ENCODE data around the gene CDK8. TPM values are rescaled to one million over a fixed set of nuclear protein-coding genes. Genes with fewer than 3 reads are reported as not detected.

The CDK8 gene
- total and polyA plus RNA-seq, 2 experiments from 2014 or later = 16.1 to 27.0 TPM

DNA sequence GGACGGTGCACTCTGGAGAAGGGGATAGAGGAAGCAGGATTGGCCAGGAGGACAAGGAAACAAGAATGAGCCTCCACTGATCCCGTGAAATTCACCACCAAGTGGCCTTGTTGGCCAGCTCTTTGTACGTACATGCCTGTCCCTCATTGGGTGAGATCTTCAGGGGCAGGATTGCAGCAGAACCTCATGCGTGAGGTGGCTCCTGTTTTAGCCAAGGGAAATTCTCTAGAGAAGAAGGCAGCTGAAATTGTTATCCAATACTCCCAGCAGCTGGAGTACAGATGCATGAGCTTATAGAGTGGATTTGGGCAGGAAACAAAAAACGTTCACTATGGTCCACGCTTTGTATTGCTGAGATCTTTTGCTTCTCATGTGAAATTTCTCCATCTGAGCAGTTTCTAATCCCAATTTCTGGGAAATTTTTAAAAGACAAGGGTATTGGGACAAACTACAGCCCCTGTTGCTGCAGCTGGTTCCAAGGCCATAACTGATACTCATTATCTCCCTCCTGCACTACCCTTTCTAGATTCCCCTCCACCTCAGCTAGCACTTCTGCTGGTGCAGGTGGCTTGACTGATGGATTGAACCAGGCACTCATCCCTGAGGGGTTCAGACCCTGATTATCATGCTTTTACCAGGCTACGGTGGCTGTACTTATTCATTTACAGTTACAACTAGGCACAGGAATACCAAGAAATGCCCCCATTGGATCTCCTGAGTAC lies 27.9 kb upstream of the CDK8 start:
- no peaks in the 10 kb centered on the region for H3K36me3 ChIP-seq (replicated peaks; ENCODE audit: insufficient read depth, low read depth)
- no peak for DNase-seq (ENCODE audit: low spot score)
- no peaks in the 10 kb centered on the region for H3K9me3 ChIP-seq (ENCODE audit: low read depth)
- H3K4me1 ChIP-seq (ENCODE audit: insufficient read depth) = peaks cover 6% of the 10 kb centered on the region
- no peak overlapping the region for H3K27ac ChIP-seq
- no peak overlapping the region for H3K4me3 ChIP-seq
- no peaks in the 10 kb centered on the region for H3K9me2 ChIP-seq (replicated peaks; ENCODE audit: insufficient read depth)
- no peaks in the 10 kb centered on the region for H4K20me1 ChIP-seq (ENCODE audit: insufficient read depth, poor library complexity, severe bottlenecking)
- TF ChIP-seq, protein P1, sequence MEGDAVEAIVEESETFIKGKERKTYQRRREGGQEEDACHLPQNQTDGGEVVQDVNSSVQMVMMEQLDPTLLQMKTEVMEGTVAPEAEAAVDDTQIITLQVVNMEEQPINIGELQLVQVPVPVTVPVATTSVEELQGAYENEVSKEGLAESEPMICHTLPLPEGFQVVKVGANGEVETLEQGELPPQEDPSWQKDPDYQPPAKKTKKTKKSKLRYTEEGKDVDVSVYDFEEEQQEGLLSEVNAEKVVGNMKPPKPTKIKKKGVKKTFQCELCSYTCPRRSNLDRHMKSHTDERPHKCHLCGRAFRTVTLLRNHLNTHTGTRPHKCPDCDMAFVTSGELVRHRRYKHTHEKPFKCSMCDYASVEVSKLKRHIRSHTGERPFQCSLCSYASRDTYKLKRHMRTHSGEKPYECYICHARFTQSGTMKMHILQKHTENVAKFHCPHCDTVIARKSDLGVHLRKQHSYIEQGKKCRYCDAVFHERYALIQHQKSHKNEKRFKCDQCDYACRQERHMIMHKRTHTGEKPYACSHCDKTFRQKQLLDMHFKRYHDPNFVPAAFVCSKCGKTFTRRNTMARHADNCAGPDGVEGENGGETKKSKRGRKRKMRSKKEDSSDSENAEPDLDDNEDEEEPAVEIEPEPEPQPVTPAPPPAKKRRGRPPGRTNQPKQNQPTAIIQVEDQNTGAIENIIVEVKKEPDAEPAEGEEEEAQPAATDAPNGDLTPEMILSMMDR (IDR thresholded peaks at IDR 0.05; ENCODE audit: poor library complexity) = no peak
- no peak for TF ChIP-seq EZH2 (IDR thresholded peaks at IDR 0.05; ENCODE audit: borderline replicate concordance)
- no peak for TF ChIP-seq EZH2phosphoT487 (IDR thresholded peaks at IDR 0.05; ENCODE audit: low read depth, severe bottlenecking, unreplicated experiment)
- 77% methylated on average over 7 of the region's 7 CpGs for WGBS (ENCODE audit: low lambda C conversion rate, missing lambda C conversion rate)
- H3K27me3 ChIP-seq = no peaks in the 10 kb centered on the region
- no peak overlapping the region for H2AFZ ChIP-seq
- peaks cover 2% of the 10 kb centered on the region for H3K79me2 ChIP-seq
- no peak overlapping the region for H3K4me2 ChIP-seq

DNA sequence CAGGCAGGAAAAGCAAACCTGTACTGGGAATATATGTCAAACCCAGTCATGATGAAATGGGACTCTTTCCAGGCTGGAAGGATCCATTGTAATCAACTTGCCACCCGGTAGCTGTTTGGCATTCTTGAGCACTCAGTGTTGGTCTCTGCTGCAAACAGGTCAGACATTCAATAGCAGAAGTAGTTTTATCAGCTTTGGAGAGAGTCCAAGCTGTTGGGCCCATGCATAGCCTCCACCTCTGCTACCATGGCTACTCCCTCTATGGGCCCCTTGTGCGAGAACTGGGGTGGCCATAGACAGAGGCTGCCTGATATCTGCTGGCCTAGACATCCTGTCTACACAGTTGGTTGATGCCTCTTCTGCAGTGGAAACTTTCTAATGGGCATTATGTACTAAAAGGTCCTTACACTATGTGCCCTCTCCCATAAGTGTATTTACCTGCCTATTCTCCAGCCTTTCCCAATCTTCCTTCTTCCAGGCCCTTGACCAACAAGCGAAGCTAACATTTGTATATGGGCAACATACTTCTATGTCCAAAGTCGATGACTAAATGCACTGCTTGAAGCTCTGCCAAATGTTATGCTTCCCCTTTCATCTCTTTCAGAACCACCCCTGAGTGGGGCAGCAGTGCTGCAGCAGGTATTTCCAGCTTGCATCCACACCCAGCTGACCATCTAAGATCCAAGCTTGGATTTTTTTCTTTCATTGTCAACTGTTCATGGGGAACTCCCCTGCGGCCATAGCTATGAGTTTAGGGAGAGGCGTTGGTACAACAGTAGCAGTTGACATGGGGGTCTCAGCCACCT lies 26.6 kb upstream of the CDK8 start:
- TF ChIP-seq EZH2 (IDR thresholded peaks at IDR 0.05; ENCODE audit: borderline replicate concordance) (no peak), EZH2phosphoT487 (IDR thresholded peaks at IDR 0.05; ENCODE audit: low read depth, severe bottlenecking, unreplicated experiment) (no peak)
- TF ChIP-seq, protein P1 (IDR thresholded peaks at IDR 0.05; ENCODE audit: poor library complexity) = no peak
- H3K9me2 ChIP-seq (replicated peaks; ENCODE audit: insufficient read depth) = no peaks in the 10 kb centered on the region
- peaks cover 6% of the 10 kb centered on the region for H3K4me1 ChIP-seq (ENCODE audit: insufficient read depth)
- H4K20me1 ChIP-seq (ENCODE audit: insufficient read depth, poor library complexity, severe bottlenecking) = no peaks in the 10 kb centered on the region
- H3K27ac ChIP-seq = no peak overlapping the region
- H3K4me3 ChIP-seq = no peak overlapping the region
- H3K27me3 ChIP-seq = no peaks in the 10 kb centered on the region
- WGBS (ENCODE audit: low lambda C conversion rate, missing lambda C conversion rate) = 92% methylated on average over 6 of the region's 6 CpGs
- no peaks in the 10 kb centered on the region for H3K9me3 ChIP-seq (ENCODE audit: low read depth)
- H3K79me2 ChIP-seq = no peaks in the 10 kb centered on the region
- H3K36me3 ChIP-seq (replicated peaks; ENCODE audit: insufficient read depth, low read depth) = no peaks in the 10 kb centered on the region
- no peak for DNase-seq (ENCODE audit: low spot score)
- no peak overlapping the region for H3K4me2 ChIP-seq
- H2AFZ ChIP-seq = no peak overlapping the region

DNA sequence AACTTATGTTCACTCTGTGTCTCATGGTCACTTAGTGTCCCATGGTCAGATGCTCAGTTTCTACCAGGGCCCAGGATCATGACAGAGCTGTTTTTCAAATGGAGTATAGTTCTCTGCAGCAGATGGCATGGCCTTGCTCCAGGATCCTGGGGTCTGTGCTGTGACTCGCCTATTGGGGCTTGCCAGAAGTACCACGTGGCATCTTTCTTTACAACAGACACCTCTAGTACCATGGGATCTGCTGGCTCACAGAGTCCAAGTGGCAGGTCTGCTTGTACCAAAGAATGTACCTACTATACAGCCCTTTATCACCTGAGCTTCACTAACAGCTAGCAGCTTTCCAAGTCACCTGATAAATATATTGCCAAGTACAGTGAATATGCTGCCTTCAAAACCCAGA lies 25.8 kb upstream of the CDK8 start:
- Histone ChIP-seq H2AFZ (no peak overlapping the region), H3K36me3 (replicated peaks; ENCODE audit: insufficient read depth, low read depth) (no peaks in the 10 kb centered on the region), H3K9me3 (ENCODE audit: low read depth) (no peaks in the 10 kb centered on the region), H4K20me1 (ENCODE audit: insufficient read depth, poor library complexity, severe bottlenecking) (no peaks in the 10 kb centered on the region), H3K27ac (no peak overlapping the region), H3K79me2 (no peaks in the 10 kb centered on the region), H3K4me1 (ENCODE audit: insufficient read depth) (peaks cover under 1% of the 10 kb centered on the region), H3K4me2 (no peak overlapping the region), H3K27me3 (no peaks in the 10 kb centered on the region), H3K9me2 (replicated peaks; ENCODE audit: insufficient read depth) (no peaks in the 10 kb centered on the region), H3K4me3 (no peak overlapping the region)
- 93% methylated on average over 2 of the region's 2 CpGs for WGBS (ENCODE audit: low lambda C conversion rate, missing lambda C conversion rate)
- no peak for DNase-seq (ENCODE audit: low spot score)
- TF ChIP-seq EZH2 (IDR thresholded peaks at IDR 0.05; ENCODE audit: borderline replicate concordance) (no peak), EZH2phosphoT487 (IDR thresholded peaks at IDR 0.05; ENCODE audit: low read depth, severe bottlenecking, unreplicated experiment) (no peak)
- TF ChIP-seq, protein P1 (IDR thresholded peaks at IDR 0.05; ENCODE audit: poor library complexity) = no peak
